HG03139 (cell line): ENCODE results near the gene PARP9.
A peak's percentile ranks its signal among the peaks of the same experiment; 100 is the strongest.
"Not testable (repeated sequence)": the region's sequence is repeated elsewhere in the genome, so short reads cannot be mapped to it uniquely, and the experiment has no call there.

Source experiments
- ATAC-seq: cut with Tn5 transposase; IDR thresholded peaks from one replicate; pipeline ENCODE4 v1.9.1; 2021; ENCODE audit not compliant: unreplicated experiment

Gene PARP9

DNA sequence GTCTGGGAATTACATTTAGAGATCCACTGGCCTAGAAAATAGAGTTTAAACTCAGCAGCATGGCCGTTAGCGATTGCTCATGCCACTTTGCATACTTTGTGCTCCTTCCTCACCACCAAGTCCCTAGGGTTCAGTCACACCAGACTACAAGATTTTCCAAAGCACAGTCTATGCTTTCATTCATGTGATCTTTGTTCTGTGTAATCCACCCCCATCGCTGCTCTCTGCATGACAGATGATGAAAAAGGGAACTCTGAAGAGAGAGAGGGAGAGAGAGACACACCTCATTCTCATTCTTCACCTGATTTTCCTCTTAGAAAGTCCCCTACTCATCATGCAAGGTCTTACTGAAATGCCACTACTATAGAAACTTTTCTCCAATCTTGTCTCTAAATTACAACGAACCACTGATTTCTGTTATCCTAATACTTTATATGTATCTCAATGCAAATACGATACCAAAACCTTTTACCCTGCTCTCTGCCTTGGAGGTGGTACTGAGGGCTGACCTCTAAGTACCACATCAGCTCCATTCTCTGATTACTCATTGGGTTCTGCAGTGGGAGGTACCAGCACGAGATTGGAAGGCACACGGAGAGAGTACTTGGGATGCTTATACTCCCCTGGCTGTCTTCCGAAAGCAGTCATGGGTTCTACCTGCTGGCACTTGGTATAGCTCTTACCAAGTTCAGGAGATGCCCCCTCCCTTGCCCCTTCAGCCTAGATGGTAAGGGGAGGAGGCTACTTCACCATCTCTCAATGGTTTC lies 12.3 kb upstream of the PARP9 start:
- ATAC-seq: peak; percentile 87

GRCh38 chr3:122572940-122573412 lies 8.9 kb upstream of the PARP9 start:
- no peak for ATAC-seq

DNA sequence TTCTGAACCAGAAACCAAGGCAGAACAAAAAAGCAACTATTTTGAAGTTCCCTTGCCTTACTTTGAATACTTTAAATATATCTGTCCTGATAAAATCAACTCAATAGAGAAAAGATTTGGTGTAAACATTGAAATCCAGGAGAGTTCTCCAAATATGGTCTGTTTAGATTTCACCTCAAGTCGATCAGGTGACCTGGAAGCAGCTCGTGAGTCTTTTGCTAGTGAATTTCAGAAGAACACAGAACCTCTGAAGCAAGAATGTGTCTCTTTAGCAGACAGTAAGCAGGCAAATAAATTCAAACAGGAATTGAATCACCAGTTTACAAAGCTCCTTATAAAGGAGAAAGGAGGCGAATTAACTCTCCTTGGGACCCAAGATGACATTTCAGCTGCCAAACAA lies 4.7 kb upstream of the PARP9 start:
- no peak for ATAC-seq

- ATAC-seq: not testable (repeated sequence)
Observed at GRCh38 chr3:122568131-122568530, 4.0 kb upstream of the PARP9 start.

- no peak for ATAC-seq
Observed at GRCh38 chr3:122563717-122564025, 429 bp downstream of the PARP9 start.

- ATAC-seq: no peak
Observed at GRCh38 chr3:122562923-122563716, 980 bp downstream of the PARP9 start.

DNA sequence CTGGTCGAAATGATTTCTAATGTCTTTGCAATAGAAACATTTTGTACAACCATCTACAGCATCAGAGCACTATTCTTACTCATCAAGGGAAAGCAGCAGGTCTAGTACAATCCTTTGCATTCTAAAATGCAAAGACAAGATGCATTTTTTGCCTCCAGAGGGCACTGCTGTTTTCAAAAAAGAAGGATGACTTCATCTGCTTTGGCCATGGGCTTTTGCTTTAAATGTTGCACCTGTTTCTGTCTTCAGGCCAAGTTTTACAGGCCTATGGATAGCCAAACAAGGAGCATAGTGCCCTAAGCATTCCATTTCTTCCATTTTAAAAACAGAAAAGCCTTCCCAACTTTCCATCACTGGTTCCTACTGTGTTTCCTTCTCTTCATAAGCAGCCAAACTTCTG lies 3.4 kb downstream of the PARP9 start:
- ATAC-seq: no peak

GRCh38 chr3:122559906-122560305 lies 4.2 kb downstream of the PARP9 start:
- ATAC-seq: no peak

DNA sequence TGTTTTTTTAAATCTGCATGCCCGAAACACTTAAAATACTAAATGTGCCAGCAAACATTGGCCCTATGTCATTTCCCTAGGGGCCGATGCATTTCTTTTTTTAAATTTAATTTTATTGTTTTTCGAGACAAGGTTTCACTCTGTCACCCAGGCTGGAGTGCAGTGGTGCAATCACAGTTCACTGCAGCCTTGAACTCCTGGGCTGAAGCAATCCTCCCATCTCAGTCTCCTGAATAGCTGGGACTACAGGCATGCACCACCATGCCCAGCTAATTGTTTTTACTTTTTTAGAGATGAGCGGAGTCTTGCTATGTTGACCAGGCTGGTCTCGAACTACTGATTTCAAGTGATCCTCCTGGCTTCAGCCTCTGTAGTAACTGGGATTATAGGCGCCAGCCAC lies 5.5 kb downstream of the PARP9 start:
- no peak for ATAC-seq

GRCh38 chr3:122557356-122557755 lies 6.7 kb downstream of the PARP9 start:
- ATAC-seq: no peak

DNA sequence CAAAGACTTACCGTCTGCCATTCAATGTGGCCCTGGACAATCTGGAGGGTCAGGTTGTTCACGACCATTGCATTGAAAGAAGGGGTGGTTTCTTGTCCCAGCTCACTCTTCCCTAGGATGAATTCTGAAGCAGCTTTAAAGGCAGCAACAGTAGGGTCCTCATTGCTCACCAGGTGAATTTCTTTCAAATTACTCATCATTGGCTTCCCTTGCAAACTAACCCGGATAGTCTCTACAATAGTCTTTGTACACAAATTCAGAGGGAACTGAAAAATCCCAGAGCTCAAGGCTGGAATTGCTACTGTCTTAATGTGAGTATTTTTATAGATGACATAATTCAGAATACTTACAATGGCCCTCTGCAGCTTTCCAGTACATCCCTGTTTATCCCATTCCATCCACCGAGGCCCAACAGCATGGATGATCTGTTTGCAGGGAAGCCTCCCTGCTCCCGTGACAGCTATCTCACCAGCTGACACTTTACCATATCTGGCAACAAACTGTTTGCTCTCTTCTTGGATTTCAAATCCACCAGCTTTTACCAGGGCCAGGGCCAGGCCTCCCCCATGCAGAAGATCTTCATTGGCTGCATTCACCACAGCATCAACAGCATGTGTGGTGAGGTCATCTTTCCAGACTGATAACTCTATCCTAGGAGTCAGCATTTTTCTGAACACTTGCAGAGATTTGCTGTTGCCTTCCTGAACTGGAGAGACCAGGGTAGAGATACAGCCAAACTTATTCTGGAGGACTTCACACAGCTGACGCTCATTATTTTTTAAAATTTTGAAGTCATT lies 8.6 kb downstream of the PARP9 start:
- no peak for ATAC-seq

- ATAC-seq: no peak
Observed at GRCh38 chr3:122553171-122553570, 10.9 kb downstream of the PARP9 start.

DNA sequence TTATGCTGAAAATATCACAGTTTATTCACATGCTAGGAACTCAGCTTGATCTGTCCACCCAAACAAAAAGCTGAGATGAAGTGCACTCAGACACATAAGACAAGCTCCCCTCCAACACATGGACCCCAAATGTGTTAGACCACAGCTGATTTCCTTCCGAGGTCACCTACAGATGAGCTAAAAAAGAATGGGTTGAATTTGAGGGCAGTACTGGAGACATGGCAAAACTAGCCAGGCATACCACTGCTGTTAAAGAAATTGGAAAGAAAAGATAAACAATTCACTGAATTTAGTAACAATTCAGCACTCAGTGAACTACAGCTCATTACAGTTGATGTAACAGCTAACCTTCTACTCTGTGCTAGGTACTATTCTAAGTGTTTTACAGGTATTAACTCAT lies 15.5 kb downstream of the PARP9 start:
- no peak for ATAC-seq

DNA sequence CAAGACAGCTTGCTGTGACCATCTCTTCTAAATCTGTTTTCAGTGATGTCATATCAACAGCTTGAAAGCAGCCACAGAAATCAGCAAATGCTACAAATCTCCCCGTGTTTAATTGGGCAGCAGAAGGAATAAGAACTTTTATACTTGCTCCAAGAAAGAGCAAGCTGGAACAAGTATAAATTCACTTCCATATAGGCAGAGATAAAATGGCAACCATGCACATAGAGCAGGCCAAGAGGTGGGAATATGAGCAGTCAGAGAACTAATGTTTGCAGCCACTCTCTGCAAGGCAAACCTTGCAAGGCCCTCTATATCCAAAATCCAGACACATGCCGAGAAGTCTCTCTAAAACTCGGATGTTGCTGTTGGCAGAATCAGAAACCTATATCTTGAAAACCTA lies 16.0 kb downstream of the PARP9 start:
- ATAC-seq: no peak

DNA sequence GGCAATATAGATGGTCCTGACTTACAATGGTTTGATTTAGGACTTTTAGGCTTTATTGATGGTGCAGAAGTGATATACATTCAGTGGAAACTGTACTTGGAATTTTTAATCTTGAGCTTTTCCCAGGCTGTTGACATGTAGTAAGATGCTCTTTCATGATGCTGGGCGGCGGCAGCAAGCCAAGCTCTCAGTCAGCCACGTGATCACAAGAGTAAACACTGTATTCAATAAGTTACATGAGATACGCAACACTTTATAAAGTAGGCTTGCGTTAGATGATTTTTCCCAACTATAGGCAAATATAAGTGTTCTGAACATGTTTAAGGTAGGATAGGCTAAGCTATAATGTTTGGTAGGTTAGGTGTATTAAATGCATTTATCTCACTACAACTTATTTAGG lies 17.9 kb downstream of the PARP9 start:
- ATAC-seq: no peak

GRCh38 chr3:122538956-122539490 lies 25.1 kb downstream of the PARP9 start:
- ATAC-seq: no peak

- no peak for ATAC-seq
Observed at GRCh38 chr3:122536632-122537001, 27.5 kb downstream of the PARP9 start.

GRCh38 chr3:122535964-122536631 lies 28.0 kb downstream of the PARP9 start:
- no peak for ATAC-seq

DNA sequence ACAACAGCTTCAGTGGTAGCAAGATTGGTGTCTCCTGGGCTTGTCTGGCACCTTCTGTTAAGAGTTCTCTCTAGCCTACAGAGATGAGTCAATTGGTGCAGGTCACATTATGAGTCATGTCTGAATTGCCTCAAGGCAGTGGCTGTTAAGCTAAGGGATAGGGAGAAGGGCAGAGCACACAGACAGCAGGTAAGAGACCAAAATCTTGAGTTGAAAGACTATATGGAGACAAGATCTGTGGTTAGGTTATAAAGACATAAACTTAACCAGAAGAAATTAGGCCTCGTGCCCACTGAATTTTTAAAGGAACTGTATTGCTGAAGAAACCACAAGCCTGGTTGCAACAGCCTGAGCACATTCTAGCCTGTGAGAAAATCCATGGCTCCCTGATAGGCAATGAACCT lies 30.2 kb downstream of the PARP9 start:
- ATAC-seq: peak; percentile 98

GRCh38 chr3:122533480-122533879 lies 30.6 kb downstream of the PARP9 start:
- no peak for ATAC-seq

DNA sequence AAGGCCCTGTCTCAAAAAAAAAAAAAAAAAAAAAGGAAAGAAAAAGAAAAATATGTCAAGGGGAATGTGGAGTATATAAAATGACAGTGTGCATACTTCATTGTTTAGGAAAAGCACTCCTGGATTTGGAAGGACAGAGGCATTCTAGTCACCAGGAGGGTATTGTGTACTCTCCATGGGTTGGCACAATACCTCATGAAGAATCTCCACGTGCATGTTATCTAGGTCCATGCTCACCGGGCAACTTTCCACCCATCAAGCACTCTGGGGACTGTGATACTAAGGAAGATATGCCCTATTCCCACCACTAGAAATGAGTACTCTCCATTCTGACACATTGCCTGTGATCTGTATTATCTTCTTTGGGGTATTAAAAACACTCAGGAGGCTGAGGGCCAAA lies 33.9 kb downstream of the PARP9 start:
- ATAC-seq: no peak
